Rectal smooth muscle tissue (tissue), 1 donor: ENCODE measurements around the gene ZNF747.

Experiments used
- H3K27ac ChIP-seq: one replicate; pipeline ENCODE4 v1.7.0; 2013; ENCODE audit warnings: low read depth, low read length, inconsistent platforms
- H3K27me3 ChIP-seq: one replicate; pipeline ENCODE4 v1.7.0; 2013; ENCODE audit warnings: low read length; ENCODE audit not compliant: control insufficient read depth, insufficient read depth
- H3K36me3 ChIP-seq: one replicate; pipeline ENCODE4 v1.7.0; 2013; ENCODE audit warnings: low read length; ENCODE audit not compliant: control insufficient read depth, insufficient read depth
- H3K4me1 ChIP-seq: one replicate; pipeline ENCODE4 v1.7.0; 2013; ENCODE audit warnings: low read length; ENCODE audit not compliant: control insufficient read depth, insufficient read depth
- H3K4me3 ChIP-seq: one replicate; pipeline ENCODE4 v1.7.0; 2013; ENCODE audit warnings: low read length
- H3K9ac ChIP-seq: one replicate; pipeline ENCODE4 v1.7.0; 2013; ENCODE audit warnings: low read length

The ZNF747 gene

GRCh38 chr16:30511509-30511908 lies 23.1 kb downstream of the ZNF747 start:
- Histone ChIP-seq H3K4me3 (no peak overlapping the region), H3K27ac (no peak overlapping the region), H3K9ac (no peak overlapping the region), H3K36me3 (no peaks in the 10 kb centered on the region), H3K27me3 (no peaks in the 10 kb centered on the region), H3K4me1 (no peaks in the 10 kb centered on the region)

- no peaks in the 10 kb centered on the region for H3K36me3 ChIP-seq
- H3K4me1 ChIP-seq: no peaks in the 10 kb centered on the region
- no peaks in the 10 kb centered on the region for H3K27me3 ChIP-seq
- no peak overlapping the region for H3K4me3 ChIP-seq
- H3K9ac ChIP-seq: no peak overlapping the region
- H3K27ac ChIP-seq: no peak overlapping the region
Measured at GRCh38 chr16:30510376-30510938, 24.2 kb downstream of the ZNF747 start.

- H3K4me1 ChIP-seq: no peaks in the 10 kb centered on the region
- H3K27ac ChIP-seq: no peak overlapping the region
- no peaks in the 10 kb centered on the region for H3K36me3 ChIP-seq
- no peaks in the 10 kb centered on the region for H3K27me3 ChIP-seq
- H3K4me3 ChIP-seq: no peak overlapping the region
- no peak overlapping the region for H3K9ac ChIP-seq
Measured at GRCh38 chr16:30509081-30509765, 25.4 kb downstream of the ZNF747 start.

GRCh38 chr16:30503403-30504296 lies 31.0 kb downstream of the ZNF747 start:
- Histone ChIP-seq H3K36me3 (no peaks in the 10 kb centered on the region), H3K27me3 (no peaks in the 10 kb centered on the region), H3K27ac (no peak overlapping the region), H3K4me1 (no peaks in the 10 kb centered on the region), H3K9ac (no peak overlapping the region), H3K4me3 (no peak overlapping the region)

GRCh38 chr16:30499284-30499683 lies 35.4 kb downstream of the ZNF747 start:
- no peaks in the 10 kb centered on the region for H3K27me3 ChIP-seq
- H3K4me1 ChIP-seq: no peaks in the 10 kb centered on the region
- no peak overlapping the region for H3K27ac ChIP-seq
- no peaks in the 10 kb centered on the region for H3K36me3 ChIP-seq
- no peak overlapping the region for H3K9ac ChIP-seq
- H3K4me3 ChIP-seq: no peak overlapping the region

GRCh38 chr16:30494709-30495108 lies 39.9 kb downstream of the ZNF747 start:
- no peaks in the 10 kb centered on the region for H3K4me1 ChIP-seq
- no peak overlapping the region for H3K4me3 ChIP-seq
- no peaks in the 10 kb centered on the region for H3K27me3 ChIP-seq
- no peak overlapping the region for H3K27ac ChIP-seq
- no peaks in the 10 kb centered on the region for H3K36me3 ChIP-seq
- no peak overlapping the region for H3K9ac ChIP-seq

GRCh38 chr16:30493941-30494488 lies 40.6 kb downstream of the ZNF747 start:
- Histone ChIP-seq H3K36me3 (no peaks in the 10 kb centered on the region), H3K9ac (no peak overlapping the region), H3K27me3 (no peaks in the 10 kb centered on the region), H3K27ac (no peak overlapping the region), H3K4me1 (no peaks in the 10 kb centered on the region), H3K4me3 (no peak overlapping the region)

GRCh38 chr16:30491744-30492308 lies 42.8 kb downstream of the ZNF747 start:
- Histone ChIP-seq H3K9ac (no peak overlapping the region), H3K27me3 (no peaks in the 10 kb centered on the region), H3K27ac (no peak overlapping the region), H3K36me3 (no peaks in the 10 kb centered on the region), H3K4me1 (no peaks in the 10 kb centered on the region), H3K4me3 (no peak overlapping the region)

GRCh38 chr16:30491229-30491628 lies 43.4 kb downstream of the ZNF747 start:
- no peak overlapping the region for H3K27ac ChIP-seq

GRCh38 chr16:30490210-30490609 lies 44.4 kb downstream of the ZNF747 start:
- Histone ChIP-seq H3K9ac (no peak overlapping the region), H3K27ac (no peak overlapping the region), H3K4me3 (no peak overlapping the region), H3K36me3 (no peaks in the 10 kb centered on the region), H3K4me1 (no peaks in the 10 kb centered on the region), H3K27me3 (no peaks in the 10 kb centered on the region)

More at GRCh38 chr16:30491229-30491628, 43.4 kb downstream of the ZNF747 start:
- Histone ChIP-seq H3K36me3 (no peaks in the 10 kb centered on the region), H3K4me1 (no peaks in the 10 kb centered on the region), H3K9ac (no peak overlapping the region), H3K27me3 (no peaks in the 10 kb centered on the region), H3K4me3 (no peak overlapping the region)

- H3K9ac ChIP-seq: no peak overlapping the region
- no peak overlapping the region for H3K27ac ChIP-seq
- no peak overlapping the region for H3K4me3 ChIP-seq
- no peaks in the 10 kb centered on the region for H3K27me3 ChIP-seq
- no peaks in the 10 kb centered on the region for H3K36me3 ChIP-seq
- no peaks in the 10 kb centered on the region for H3K4me1 ChIP-seq
Measured at GRCh38 chr16:30488764-30489605, 45.7 kb downstream of the ZNF747 start.
